Lung (tissue), 12 donors: ENCODE measurements around the gene GPR137. TPM values are rescaled to one million over a fixed set of nuclear protein-coding genes. Genes with fewer than 3 reads are reported as not detected.

ENCODE experiments used
- ATAC-seq: fragments of 200-7000 bp; cut with Tn5 transposase; one replicate; pipeline ENCODE4 v1.9.1; 2020; ENCODE audit warnings: moderate number of reproducible peaks; ENCODE audit not compliant: insufficient read depth, low FRiP score
- DNase-seq, 3 donors: peaks; one replicate each; pipeline ENCODE4 v3.0.0-alpha.2; 2013 to 2017
- H3K27ac ChIP-seq, 2 donors: one replicate each; pipeline ENCODE4 v1.5.1; 2013; ENCODE audit warnings: mild to moderate bottlenecking in 2 of 2, moderate library complexity in 2 of 2, control low read depth in 1 of 2, inconsistent platforms in 1 of 2, low read depth in 1 of 2, low read length in 1 of 2
- H3K27me3 ChIP-seq, 3 donors: one replicate each; pipeline ENCODE4 v1.5.1; 2013; ENCODE audit warnings: low read length in 2 of 3; ENCODE audit not compliant: control insufficient read depth in 3 of 3, insufficient read depth in 3 of 3
- H3K36me3 ChIP-seq, 4 donors: one replicate each; pipeline ENCODE4 v1.5.1; 2013; ENCODE audit warnings: low read length in 4 of 4, mild to moderate bottlenecking in 1 of 4, moderate library complexity in 1 of 4; ENCODE audit not compliant: control insufficient read depth in 4 of 4, insufficient read depth in 4 of 4
- H3K4me1 ChIP-seq, 5 donors: one replicate each; pipeline ENCODE4 v1.5.1; 2013; ENCODE audit warnings: low read length in 5 of 5, mild to moderate bottlenecking in 2 of 5, moderate library complexity in 1 of 5; ENCODE audit not compliant: control insufficient read depth in 5 of 5, insufficient read depth in 5 of 5
- H3K4me3 ChIP-seq: one replicate; pipeline ENCODE4 v1.5.1; 2013; ENCODE audit warnings: mild to moderate bottlenecking, control low read depth, moderate library complexity
- H3K9ac ChIP-seq, 2 donors: one replicate each; pipeline ENCODE4 v1.5.1; 2013; ENCODE audit warnings: low read length in 2 of 2, control low read depth in 1 of 2; ENCODE audit not compliant: insufficient read depth in 1 of 2
- H3K9me3 ChIP-seq, 4 donors: one replicate each; pipeline ENCODE4 v1.5.1; 2013; ENCODE audit warnings: low read length in 3 of 4, mild to moderate bottlenecking in 1 of 4, moderate library complexity in 1 of 4; ENCODE audit not compliant: control insufficient read depth in 4 of 4, insufficient read depth in 3 of 4
- WGBS, 2 donors: extraction: QIAGEN DNeasy Blood & Tissue Kit; methylation state at CpG; one replicate each; pipeline ENCODE4 v1.1.7; 2013; 5-methylcytosine and 5-hydroxymethylcytosine counted together
- polyA plus RNA-seq, 2 donors: library from polyadenylated mRNA; stranded (reverse); fragments of 200-250 nt; gene quantifications; one replicate each; pipeline ENCODE4 v1.2.1, GENCODE V29; 2013
- total RNA-seq, 2 donors: library from RNA; depleted of rRNA in 1 of 2; stranded (reverse); fragments of >200 nt in 1 of 2; gene quantifications; one replicate each; pipeline ENCODE4 v1.2.1, GENCODE V29; 2014 to 2021
- TF ChIP-seq, protein P1 (sequence below): IDR thresholded peaks from 2 replicates; pipeline ENCODE4 v1.5.1; 2012; ENCODE audit warnings: mild to moderate bottlenecking; ENCODE audit errors: control extremely low read depth, extremely low read depth
- donor health status: control.
- donor health status: control.
- donor health status: Bipolar disorder and iron deficiency.
- donor health status: healthy.
- donor health status: DM: yes; HTN: yes; CAD: no.

Gene GPR137
- total and polyA plus RNA-seq, 4 donors = 14.5 to 59.1 (median 27.5) TPM

DNA sequence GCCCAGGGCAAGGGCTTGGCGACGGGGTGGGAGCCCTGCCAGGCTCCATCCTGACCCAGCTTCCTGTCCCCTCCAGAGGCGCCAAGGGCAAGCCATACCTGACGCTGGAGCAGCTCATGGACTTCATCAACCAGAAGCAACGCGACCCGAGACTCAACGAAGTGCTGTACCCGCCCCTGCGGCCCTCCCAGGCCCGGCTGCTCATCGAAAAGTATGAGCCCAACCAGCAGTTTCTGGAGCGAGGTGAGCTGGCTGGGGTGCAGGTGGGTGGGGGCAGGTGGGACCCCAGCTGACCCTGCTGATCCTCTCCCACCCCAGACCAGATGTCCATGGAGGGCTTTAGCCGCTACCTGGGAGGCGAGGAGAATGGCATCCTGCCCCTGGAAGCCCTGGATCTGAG is 29.3 kb upstream of the GPR137 start:
- peaks cover 0 to 12% (median 9%) of the 10 kb centered on the region in 5 donors for H3K4me1 ChIP-seq
- no peak overlapping the region for H3K4me3 ChIP-seq
- H3K36me3 ChIP-seq = peaks cover 0 to 51% (median 15%) of the 10 kb centered on the region in 4 donors
- H3K27ac ChIP-seq = no peak overlapping the region
- ATAC-seq (no peak), DNase-seq (no peak)
- 90 to 93% methylated on average over 14 to 15 of the region's 15 CpGs for WGBS, 2 donors
- H3K9me3 ChIP-seq = no peaks in the 10 kb centered on the region
- no peaks in the 10 kb centered on the region for H3K27me3 ChIP-seq
- no peak overlapping the region for H3K9ac ChIP-seq
- TF ChIP-seq, protein P1, sequence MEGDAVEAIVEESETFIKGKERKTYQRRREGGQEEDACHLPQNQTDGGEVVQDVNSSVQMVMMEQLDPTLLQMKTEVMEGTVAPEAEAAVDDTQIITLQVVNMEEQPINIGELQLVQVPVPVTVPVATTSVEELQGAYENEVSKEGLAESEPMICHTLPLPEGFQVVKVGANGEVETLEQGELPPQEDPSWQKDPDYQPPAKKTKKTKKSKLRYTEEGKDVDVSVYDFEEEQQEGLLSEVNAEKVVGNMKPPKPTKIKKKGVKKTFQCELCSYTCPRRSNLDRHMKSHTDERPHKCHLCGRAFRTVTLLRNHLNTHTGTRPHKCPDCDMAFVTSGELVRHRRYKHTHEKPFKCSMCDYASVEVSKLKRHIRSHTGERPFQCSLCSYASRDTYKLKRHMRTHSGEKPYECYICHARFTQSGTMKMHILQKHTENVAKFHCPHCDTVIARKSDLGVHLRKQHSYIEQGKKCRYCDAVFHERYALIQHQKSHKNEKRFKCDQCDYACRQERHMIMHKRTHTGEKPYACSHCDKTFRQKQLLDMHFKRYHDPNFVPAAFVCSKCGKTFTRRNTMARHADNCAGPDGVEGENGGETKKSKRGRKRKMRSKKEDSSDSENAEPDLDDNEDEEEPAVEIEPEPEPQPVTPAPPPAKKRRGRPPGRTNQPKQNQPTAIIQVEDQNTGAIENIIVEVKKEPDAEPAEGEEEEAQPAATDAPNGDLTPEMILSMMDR = no peak

DNA sequence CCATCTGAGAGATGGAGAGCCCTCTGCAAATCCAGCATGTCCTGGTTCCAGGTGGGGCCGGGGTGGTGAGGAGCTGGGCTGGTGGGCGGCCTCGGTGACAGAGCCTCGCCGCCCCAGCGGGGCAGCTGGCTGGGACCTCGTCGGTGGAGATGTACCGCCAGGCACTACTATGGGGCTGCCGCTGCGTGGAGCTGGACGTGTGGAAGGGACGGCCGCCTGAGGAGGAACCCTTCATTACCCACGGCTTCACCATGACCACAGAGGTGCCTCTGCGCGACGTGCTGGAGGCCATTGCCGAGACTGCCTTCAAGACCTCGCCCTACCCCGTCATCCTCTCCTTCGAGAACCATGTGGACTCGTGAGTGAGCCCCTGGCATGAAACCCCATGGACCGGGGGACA is 27.3 kb upstream of the GPR137 start:
- H3K9me3 ChIP-seq = no peaks in the 10 kb centered on the region
- no peaks in the 10 kb centered on the region for H3K4me1 ChIP-seq
- peaks cover 0 to 71% (median 15%) of the 10 kb centered on the region in 4 donors for H3K36me3 ChIP-seq
- no peak overlapping the region for H3K27ac ChIP-seq
- no peak for DNase-seq
- no peak for ATAC-seq
- no peak overlapping the region for H3K9ac ChIP-seq
- 90 to 94% methylated on average over 24 of the region's 24 CpGs for WGBS, 2 donors
- no peak overlapping the region for H3K4me3 ChIP-seq
- no peaks in the 10 kb centered on the region for H3K27me3 ChIP-seq
- TF ChIP-seq, protein P1 = no peak

DNA sequence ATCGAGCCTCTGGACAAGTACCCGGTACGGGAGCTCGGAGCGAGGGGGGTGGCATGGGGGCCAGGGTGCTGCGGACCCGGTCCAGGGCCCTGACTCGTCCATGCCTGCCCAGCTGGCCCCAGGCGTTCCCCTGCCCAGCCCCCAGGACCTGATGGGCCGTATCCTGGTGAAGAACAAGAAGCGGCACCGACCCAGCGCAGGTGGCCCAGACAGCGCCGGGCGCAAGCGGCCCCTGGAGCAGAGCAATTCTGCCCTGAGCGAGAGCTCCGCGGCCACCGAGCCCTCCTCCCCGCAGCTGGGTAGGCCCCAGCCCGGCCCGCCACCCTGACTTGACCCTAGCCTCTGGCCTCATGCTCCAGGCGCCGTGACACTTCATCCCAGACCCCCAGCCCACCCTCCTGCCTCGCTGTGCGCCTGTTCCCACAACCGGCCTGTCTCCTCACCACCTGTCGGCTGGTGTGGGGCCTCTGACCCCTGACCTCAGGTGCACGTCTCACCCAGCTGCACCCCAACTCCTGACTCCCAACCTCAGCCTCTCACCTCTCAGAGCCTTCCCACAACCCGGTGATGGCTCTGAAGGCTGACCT is 26.6 kb upstream of the GPR137 start:
- no peaks in the 10 kb centered on the region for H3K9me3 ChIP-seq
- H3K27me3 ChIP-seq = no peaks in the 10 kb centered on the region
- H3K27ac ChIP-seq = no peak overlapping the region
- DNase-seq = no peak
- no peaks in the 10 kb centered on the region for H3K4me1 ChIP-seq
- WGBS, 2 donors = 93 to 96% methylated on average over 31 to 32 of the region's 32 CpGs
- no peak for ATAC-seq
- TF ChIP-seq, protein P1 = no peak
- H3K4me3 ChIP-seq = no peak overlapping the region
- peaks cover 0 to 78% (median 16%) of the 10 kb centered on the region in 4 donors for H3K36me3 ChIP-seq
- no peak overlapping the region for H3K9ac ChIP-seq
